H1 (cell line): ENCODE results near the gene NEGR1. TPM values are rescaled to one million over a fixed set of nuclear protein-coding genes. Genes with fewer than 3 reads are reported as not detected.

Source experiments
- CTCF ChIA-PET: fragments of 300-600 bp; sonication (Branson Sonifier 250); formaldehyde crosslinking; loops from one replicate; lab custom pipeline; 2021; ENCODE audit not compliant: partially characterized antibody; lab: Charles Lee
- POLR2A ChIA-PET: fragments of 300-600 bp; sonication (Branson Sonifier 250); formaldehyde crosslinking; loops from one replicate; lab custom pipeline; 2021; ENCODE audit warnings: inconsistent platforms; ENCODE audit not compliant: partially characterized antibody; lab: Charles Lee
- DNase-seq, 2 experiments: peaks; one replicate each; pipeline versions ENCODE4 v3.0.0 to v3.0.0-alpha.2; 2010 to 2022; ENCODE audit warnings: low spot score in 2 of 2, low read depth in 1 of 2, mixed read lengths in 1 of 2
- FAIRE-seq: peaks from 2 replicates; lab custom pipeline; 2011; peaks lifted over from hg19 to GRCh38; lab: Jason Lieb, UNC
- H2AFZ ChIP-seq: 2 replicates; pipeline ENCODE4 v1.8.1; 2012; ENCODE audit warnings: low read length, inconsistent platforms
- H2AK5ac ChIP-seq: 2 replicates; pipeline ENCODE4 v1.6.1; 2013; ENCODE audit warnings: low read depth, low read length
- H2BK120ac ChIP-seq: replicated peaks from 2 replicates; pipeline ENCODE3; 2013; ENCODE audit warnings: low read depth, low read length, inconsistent platforms
- H2BK12ac ChIP-seq: 2 replicates; pipeline ENCODE4 v1.6.1; 2013; ENCODE audit warnings: low read depth, low read length
- H2BK15ac ChIP-seq: 2 replicates; pipeline ENCODE4 v1.6.1; 2013; ENCODE audit warnings: low read length
- H2BK20ac ChIP-seq: 2 replicates; pipeline ENCODE4 v1.6.1; 2013; ENCODE audit warnings: low read length
- H2BK5ac ChIP-seq: 2 replicates; pipeline ENCODE4 v1.6.1; 2013; ENCODE audit warnings: low read depth, low read length
- H3K14ac ChIP-seq: 2 replicates; pipeline ENCODE4 v1.6.1; 2013; ENCODE audit warnings: inconsistent platforms; ENCODE audit not compliant: insufficient read length
- H3K18ac ChIP-seq: 2 replicates; pipeline ENCODE4 v1.6.1; 2013; ENCODE audit warnings: low read length; ENCODE audit errors: extremely low read depth
- H3K23ac ChIP-seq: 2 replicates; pipeline ENCODE4 v1.6.1; 2013; ENCODE audit warnings: inconsistent platforms; ENCODE audit not compliant: insufficient read length
- H3K23me2 ChIP-seq: 2 replicates; pipeline ENCODE4 v1.6.1; 2013; ENCODE audit warnings: low read depth, low read length
- H3K27ac ChIP-seq: 2 replicates; pipeline ENCODE4 v1.6.1; 2011; ENCODE audit warnings: low read depth, low read length, inconsistent platforms
- H3K27me3 ChIP-seq, 4 experiments: replicated peaks in 1 of 4; 1 replicate in 1 of 4; 2 replicates in 3 of 4; pipeline versions ENCODE4 v1.6.1 to v1.8.1; 2011 to 2013; ENCODE audit warnings: low read length in 3 of 4, mild to moderate bottlenecking in 3 of 4, inconsistent platforms in 2 of 4, mixed read lengths in 2 of 4, moderate library complexity in 1 of 4; ENCODE audit not compliant: control insufficient read depth in 3 of 4, insufficient read depth in 3 of 4; ENCODE audit errors: extremely low read depth in 1 of 4
- H3K36me3 ChIP-seq, 4 experiments: 2 replicates each; pipeline versions ENCODE4 v1.6.1 to v1.8.1; 2011 to 2013; ENCODE audit warnings: mild to moderate bottlenecking in 4 of 4, low read length in 3 of 4, moderate library complexity in 2 of 4, control low read depth in 1 of 4, inconsistent platforms in 1 of 4; ENCODE audit not compliant: insufficient read depth in 4 of 4, control insufficient read depth in 2 of 4
- H3K4ac ChIP-seq: replicated peaks from 2 replicates; pipeline ENCODE3; 2013; ENCODE audit warnings: low read length, low read depth, mixed read lengths, inconsistent platforms; ENCODE audit not compliant: insufficient read length
- H3K4me1 ChIP-seq, 4 experiments: replicated peaks in 1 of 4; 1 replicate in 1 of 4; 2 replicates in 3 of 4; pipeline versions ENCODE4 v1.6.1 to v1.8.1; 2011 to 2013; ENCODE audit warnings: low read length in 3 of 4, inconsistent platforms in 2 of 4, mixed read lengths in 1 of 4; ENCODE audit not compliant: insufficient read depth in 4 of 4, control insufficient read depth in 3 of 4
- H3K4me2 ChIP-seq, 2 experiments: 2 replicates each; pipeline versions ENCODE4 v1.6.1 to v1.8.1; 2011 to 2013; ENCODE audit warnings: low read depth in 2 of 2, low read length in 2 of 2, control low read depth in 1 of 2, inconsistent platforms in 1 of 2, mild to moderate bottlenecking in 1 of 2; ENCODE audit not compliant: insufficient read depth in 1 of 2
- H3K4me3 ChIP-seq, 4 experiments: fragments of 200-600, 300-600 bp in 1 of 4; sonication (generic), shearing (Covaris generic), sonication (Bioruptor Twin) in 1 of 4; 2 replicates each; pipeline versions ENCODE4 v1.5.1 to v1.8.1; 2011 to 2016; ENCODE audit warnings: low read length in 4 of 4, low read depth in 3 of 4, control low read depth in 2 of 4, inconsistent platforms in 2 of 4, mild to moderate bottlenecking in 2 of 4, mixed read lengths in 1 of 4, moderate library complexity in 1 of 4; ENCODE audit not compliant: insufficient read depth in 2 of 4; ENCODE audit errors: extremely low read depth in 1 of 4
- H3K56ac ChIP-seq: replicated peaks from 2 replicates; pipeline ENCODE3; 2013; ENCODE audit warnings: low read depth, mild to moderate bottlenecking, mixed read lengths, low read length, inconsistent platforms; ENCODE audit not compliant: insufficient read length
- H3K79me1 ChIP-seq: 2 replicates; pipeline ENCODE4 v1.6.1; 2013; ENCODE audit warnings: low read depth, low read length, control low read depth
- H3K79me2 ChIP-seq, 2 experiments: 2 replicates each; pipeline versions ENCODE4 v1.6.1 to v1.8.1; 2012 to 2013; ENCODE audit warnings: low read length in 2 of 2, mild to moderate bottlenecking in 2 of 2, inconsistent platforms in 1 of 2; ENCODE audit not compliant: insufficient read depth in 2 of 2, control insufficient read depth in 1 of 2
- H3K9ac ChIP-seq, 4 experiments: replicated peaks in 1 of 4; 1 replicate in 1 of 4; 2 replicates in 3 of 4; pipeline versions ENCODE4 v1.6.1 to v1.8.1; 2011 to 2013; ENCODE audit warnings: low read depth in 3 of 4, low read length in 3 of 4, control low read depth in 2 of 4, mild to moderate bottlenecking in 2 of 4, moderate library complexity in 2 of 4, inconsistent platforms in 1 of 4; ENCODE audit errors: extremely low read depth in 1 of 4
- H3K9me3 ChIP-seq, 2 experiments: 2 replicates each; pipeline versions ENCODE4 v1.6.1 to v1.8.1; 2012 to 2013; ENCODE audit warnings: mild to moderate bottlenecking in 2 of 2, moderate library complexity in 2 of 2, control low read depth in 1 of 2, inconsistent platforms in 1 of 2, low read depth in 1 of 2, low read length in 1 of 2, mixed read lengths in 1 of 2; ENCODE audit not compliant: insufficient read depth in 2 of 2
- H4K20me1 ChIP-seq, 2 experiments: replicated peaks in 1 of 2; 2 replicates each; pipeline versions ENCODE3 to v1.8.1; 2011 to 2013; ENCODE audit warnings: inconsistent platforms in 2 of 2, low read length in 2 of 2, mild to moderate bottlenecking in 1 of 2; ENCODE audit not compliant: insufficient read depth in 2 of 2, control insufficient read depth in 1 of 2
- H4K5ac ChIP-seq: 2 replicates; pipeline ENCODE4 v1.6.1; 2013; ENCODE audit warnings: low read length, low read depth, mixed read lengths, inconsistent platforms; ENCODE audit not compliant: insufficient read length
- H4K8ac ChIP-seq: 2 replicates; pipeline ENCODE4 v1.8.0; 2013; ENCODE audit warnings: mild to moderate bottlenecking, moderate library complexity, low read length, inconsistent platforms; ENCODE audit not compliant: insufficient read depth; ENCODE audit errors: extremely low read depth
- H4K91ac ChIP-seq: replicated peaks from 2 replicates; pipeline ENCODE3; 2013; ENCODE audit warnings: low read length, mixed read lengths, inconsistent platforms; ENCODE audit not compliant: insufficient read length
- CTBP2 ChIP-seq: IDR thresholded peaks from 2 replicates; pipeline ENCODE4 v1.7.0; 2011; ENCODE audit warnings: borderline replicate concordance, mild to moderate bottlenecking, moderate library complexity, mixed read lengths, low read length; ENCODE audit not compliant: insufficient read depth, insufficient read length
- EGR1 ChIP-seq: IDR thresholded peaks from 2 replicates; pipeline ENCODE4 v1.6.1; 2011; ENCODE audit warnings: low read depth, low read length, borderline replicate concordance
- EP300 ChIP-seq, 2 experiments: IDR thresholded peaks; 1 replicate in 1 of 2; 2 replicates in 1 of 2; pipeline ENCODE4 v1.6.1; 2011 to 2012; ENCODE audit warnings: low read depth in 2 of 2, low read length in 2 of 2, mild to moderate bottlenecking in 2 of 2, borderline replicate concordance in 1 of 2, inconsistent platforms in 1 of 2, moderate library complexity in 1 of 2
- HDAC6 ChIP-seq: IDR thresholded peaks from one replicate; pipeline ENCODE4 v1.7.1; 2012; ENCODE audit warnings: low read depth, mild to moderate bottlenecking, inconsistent platforms, low read length, moderate library complexity
- JUN ChIP-seq: IDR thresholded peaks from 2 replicates; pipeline ENCODE4 v1.6.1; 2011; ENCODE audit warnings: low read depth, mild to moderate bottlenecking, improper control_type of control experiment, low read length
- POLR2A ChIP-seq, 2 experiments: IDR thresholded peaks; 1 replicate in 1 of 2; 2 replicates in 1 of 2; pipeline ENCODE4 v1.6.1; 2011; ENCODE audit warnings: low read depth in 2 of 2, low read length in 2 of 2, mild to moderate bottlenecking in 2 of 2; ENCODE audit errors: control extremely low read depth in 1 of 2
- TAF7 ChIP-seq: optimal IDR thresholded peaks from 2 replicates; pipeline ENCODE3; 2011; ENCODE audit warnings: low read depth, mild to moderate bottlenecking, inconsistent platforms, low read length, moderate library complexity, borderline replicate concordance
- WGBS, 2 experiments: shearing (Covaris generic) in 1 of 2; methylation state at CpG; one replicate each; pipeline versions ENCODE4 v1.1.6 to v1.1.7; 2013 to 2015; ENCODE audit warnings: low lambda C conversion rate in 2 of 2, mixed read lengths in 2 of 2, inconsistent platforms in 1 of 2, low coverage in 1 of 2, missing lambda C conversion rate in 1 of 2; ENCODE audit not compliant: insufficient replicate concordance in 2 of 2, insufficient coverage in 1 of 2, insufficient read length in 1 of 2; ENCODE audit errors: extremely low coverage in 1 of 2, missing lambda C conversion rate in 1 of 2; 5-methylcytosine and 5-hydroxymethylcytosine counted together
- polyA plus RNA-seq, 7 experiments: library from polyadenylated mRNA; depleted of rRNA in 3 of 7; stranded (reverse) in 5 of 7; unstranded in 2 of 7; fragments of >200 nt in 5 of 7; fragments of 200-250 nt in 2 of 7; gene quantifications; 1 replicate in 5 of 7; 2 replicates in 1 of 7; 4 replicates in 1 of 7; pipeline versions ENCODE4 v1.2.1 to v1.2.3, GENCODE V29; 2011 to 2013; ENCODE audit warnings: missing spikeins in 2 of 7, mixed read lengths in 2 of 7
- total RNA-seq: library from RNA; stranded (reverse); fragmentation: NEBNext Ultra II Directional; extraction: Animal tissue kit (Norgen Biotek cat#: 25700); gene quantifications from 2 replicates; pipeline ENCODE4 v1.2.1, GENCODE V29; 2021
- TF ChIP-seq, protein P1 (sequence below): IDR thresholded peaks from 2 replicates; pipeline ENCODE4 v1.6.1; 2011; ENCODE audit warnings: low read length, improper control_type of control experiment
- TF ChIP-seq, protein P2 (sequence below), 3 experiments: IDR thresholded peaks; 1 replicate in 2 of 3; 2 replicates in 1 of 3; pipeline versions ENCODE4 v1.5.1 to v1.6.1; 2011; ENCODE audit warnings: low read length in 3 of 3, mild to moderate bottlenecking in 3 of 3, inconsistent platforms in 2 of 3, low read depth in 1 of 3, moderate library complexity in 1 of 3; ENCODE audit not compliant: insufficient read depth in 1 of 3; ENCODE audit errors: control extremely low read depth in 1 of 3
- TF ChIP-seq, protein P3 (sequence below): IDR thresholded peaks from 2 replicates; pipeline ENCODE4 v1.6.1; 2011; ENCODE audit warnings: low read depth, mild to moderate bottlenecking, low read length; ENCODE audit not compliant: insufficient read depth

The NEGR1 gene
- total and polyA plus RNA-seq, 2 of the 8 experiments (the other 6 are each of a cell fraction or from before 2014, with no cell fraction given): 0.71 to 1.3 TPM

DNA sequence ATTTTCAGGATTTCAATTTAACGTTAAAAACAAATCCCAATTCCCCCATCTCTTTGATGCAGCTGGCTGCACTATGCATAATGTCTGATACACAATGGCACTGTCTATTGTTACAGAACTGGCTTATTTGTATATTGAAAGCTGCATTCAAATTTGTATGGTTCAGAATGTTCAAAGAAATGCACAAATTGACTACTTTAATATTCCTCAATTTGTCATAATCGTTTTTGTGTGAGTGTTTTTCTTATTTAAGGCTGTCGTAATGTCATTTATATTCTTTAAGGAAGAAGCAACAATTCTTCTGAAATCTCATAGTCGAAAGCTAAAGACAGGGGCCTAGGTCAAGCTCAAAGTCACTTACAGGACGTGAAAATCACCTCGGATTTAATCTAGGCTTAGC, 860.1 kb downstream of the NEGR1 start:
- no peak for DNase-seq
- Histone ChIP-seq H2AK5ac (no peak overlapping the region), H3K18ac (no peak overlapping the region), H2BK12ac (no peak overlapping the region), H3K4ac (no peak overlapping the region), H2AFZ (no peak overlapping the region), H3K4me3 (no peak overlapping the region), H4K20me1 (no peaks in the 10 kb centered on the region), H3K14ac (no peak overlapping the region), H3K27me3 (no peaks in the 10 kb centered on the region), H3K36me3 (no peaks in the 10 kb centered on the region), H4K91ac (no peak overlapping the region), H3K9me3 (no peaks in the 10 kb centered on the region), H3K4me1 (no peaks in the 10 kb centered on the region), H4K8ac (no peak overlapping the region), H2BK15ac (no peak overlapping the region), H3K79me2 (no peaks in the 10 kb centered on the region), H2BK5ac (no peak overlapping the region), H2BK120ac (no peak overlapping the region), H3K9ac (no peak overlapping the region), H4K5ac (no peak overlapping the region), H3K27ac (no peak overlapping the region), H3K23me2 (no peaks in the 10 kb centered on the region), H3K56ac (no peak overlapping the region), H3K23ac (no peak overlapping the region), H2BK20ac (no peak overlapping the region), H3K79me1 (no peaks in the 10 kb centered on the region), H3K4me2 (no peak overlapping the region)
- POLR2A ChIA-PET: no interaction called here
- no peak for FAIRE-seq
- CTCF ChIA-PET: interaction anchor here (0.7 kb wide), 1 partner anchor 755 kb away, joined by 3 read pairs; no protein-coding TSS in a partner anchor
- 88% methylated on average over 6 of the region's 6 CpGs; no CpG with 5 or more reads in 1 of the 2 experiments for WGBS, 2 experiments
- TF ChIP-seq EP300 (IDR thresholded peaks at IDR 0.05; ENCODE audit: borderline replicate concordance in 1 of 2, low read depth in 2 of 2, low read length in 2 of 2) (no peak), EGR1 (no peak), JUN (no peak), HDAC6 (no peak), POLR2A (IDR thresholded peaks at IDR 0.05; ENCODE audit: control extremely low read depth in 1 of 2, low read depth in 2 of 2, low read length in 2 of 2) (no peak), CTBP2 (no peak), TAF7 (no peak)
- TF ChIP-seq, protein P1, sequence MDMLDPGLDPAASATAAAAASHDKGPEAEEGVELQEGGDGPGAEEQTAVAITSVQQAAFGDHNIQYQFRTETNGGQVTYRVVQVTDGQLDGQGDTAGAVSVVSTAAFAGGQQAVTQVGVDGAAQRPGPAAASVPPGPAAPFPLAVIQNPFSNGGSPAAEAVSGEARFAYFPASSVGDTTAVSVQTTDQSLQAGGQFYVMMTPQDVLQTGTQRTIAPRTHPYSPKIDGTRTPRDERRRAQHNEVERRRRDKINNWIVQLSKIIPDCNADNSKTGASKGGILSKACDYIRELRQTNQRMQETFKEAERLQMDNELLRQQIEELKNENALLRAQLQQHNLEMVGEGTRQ: no peak
- TF ChIP-seq, protein P2, sequence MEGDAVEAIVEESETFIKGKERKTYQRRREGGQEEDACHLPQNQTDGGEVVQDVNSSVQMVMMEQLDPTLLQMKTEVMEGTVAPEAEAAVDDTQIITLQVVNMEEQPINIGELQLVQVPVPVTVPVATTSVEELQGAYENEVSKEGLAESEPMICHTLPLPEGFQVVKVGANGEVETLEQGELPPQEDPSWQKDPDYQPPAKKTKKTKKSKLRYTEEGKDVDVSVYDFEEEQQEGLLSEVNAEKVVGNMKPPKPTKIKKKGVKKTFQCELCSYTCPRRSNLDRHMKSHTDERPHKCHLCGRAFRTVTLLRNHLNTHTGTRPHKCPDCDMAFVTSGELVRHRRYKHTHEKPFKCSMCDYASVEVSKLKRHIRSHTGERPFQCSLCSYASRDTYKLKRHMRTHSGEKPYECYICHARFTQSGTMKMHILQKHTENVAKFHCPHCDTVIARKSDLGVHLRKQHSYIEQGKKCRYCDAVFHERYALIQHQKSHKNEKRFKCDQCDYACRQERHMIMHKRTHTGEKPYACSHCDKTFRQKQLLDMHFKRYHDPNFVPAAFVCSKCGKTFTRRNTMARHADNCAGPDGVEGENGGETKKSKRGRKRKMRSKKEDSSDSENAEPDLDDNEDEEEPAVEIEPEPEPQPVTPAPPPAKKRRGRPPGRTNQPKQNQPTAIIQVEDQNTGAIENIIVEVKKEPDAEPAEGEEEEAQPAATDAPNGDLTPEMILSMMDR (IDR thresholded peaks at IDR 0.05; ENCODE audit: control extremely low read depth in 1 of 3, insufficient read depth in 1 of 3, low read depth in 1 of 3, low read length in 3 of 3): no peak
- TF ChIP-seq, protein P3, sequence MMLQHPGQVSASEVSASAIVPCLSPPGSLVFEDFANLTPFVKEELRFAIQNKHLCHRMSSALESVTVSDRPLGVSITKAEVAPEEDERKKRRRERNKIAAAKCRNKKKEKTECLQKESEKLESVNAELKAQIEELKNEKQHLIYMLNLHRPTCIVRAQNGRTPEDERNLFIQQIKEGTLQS: no peak
